HG02763 (cell line): ENCODE data around the gene PEX26.
A peak's percentile ranks its signal among the peaks of the same experiment; 100 is the strongest.
"Not testable (repeated sequence)": the region's sequence is repeated elsewhere in the genome, so short reads cannot be mapped to it uniquely, and the experiment has no call there.

Source experiments
- ATAC-seq: cut with Tn5 transposase; IDR thresholded peaks from one replicate; pipeline ENCODE4 v1.9.1; 2021; ENCODE audit warnings: mild to moderate bottlenecking, moderate library complexity; ENCODE audit not compliant: unreplicated experiment

PEX26 gene

DNA sequence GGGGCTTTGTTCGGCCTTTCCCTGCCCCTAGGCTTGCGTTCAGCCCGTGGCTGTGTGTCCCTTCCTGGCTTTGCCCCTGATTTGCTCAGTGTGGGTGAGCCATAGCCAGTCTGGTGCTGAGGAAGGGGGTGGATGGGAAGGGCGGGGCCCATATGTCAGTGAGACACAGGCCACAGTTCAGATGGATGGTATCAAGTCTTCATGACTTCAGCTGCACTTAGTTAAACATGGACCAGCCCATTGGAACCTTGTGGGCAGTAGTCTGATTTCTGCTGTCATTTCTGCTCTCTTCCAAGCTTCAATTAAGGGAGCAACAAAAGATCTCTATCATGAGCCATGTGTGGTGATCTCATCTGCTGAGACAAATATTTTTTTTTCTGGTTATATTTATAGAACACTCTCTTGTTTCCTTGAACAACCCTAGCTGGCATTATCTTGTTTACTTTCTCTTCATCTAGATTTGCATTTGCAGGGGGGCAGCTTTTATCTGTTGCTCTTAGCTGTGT is 21.6 kb upstream of the PEX26 start:
- no peak for ATAC-seq

DNA sequence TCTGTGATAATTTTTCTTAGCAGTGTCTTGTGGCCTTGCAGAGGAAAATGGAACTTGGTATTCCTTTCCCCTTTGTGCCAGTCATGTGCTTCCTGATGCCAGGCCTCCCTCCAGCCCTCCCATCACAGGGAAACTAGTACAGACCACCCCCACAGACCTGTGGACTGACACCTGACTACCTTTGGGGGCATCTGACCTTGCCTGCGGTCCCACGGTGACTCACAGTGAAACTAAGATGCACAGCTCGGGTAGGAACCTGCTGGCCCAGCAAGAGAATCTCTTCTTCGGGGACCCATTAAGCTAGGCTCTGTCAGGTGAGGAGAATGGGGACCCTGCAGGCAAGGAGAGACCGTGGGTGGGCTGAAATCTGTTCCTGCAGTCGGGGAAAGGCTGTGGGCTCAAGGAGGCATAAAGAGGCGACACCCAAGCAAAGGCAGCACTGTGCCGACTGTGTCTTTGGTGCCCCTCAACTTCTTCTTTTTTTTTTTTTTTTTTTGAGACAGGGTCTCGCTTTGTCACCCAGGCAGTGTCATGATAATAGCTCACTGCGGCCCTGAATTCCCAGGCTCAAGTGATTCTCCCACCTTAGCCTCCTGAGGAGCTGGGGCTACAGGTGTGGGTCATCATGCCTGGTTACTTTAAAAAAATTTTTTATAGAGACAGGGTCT is 20.8 kb upstream of the PEX26 start:
- ATAC-seq, result peak; percentile 59

DNA sequence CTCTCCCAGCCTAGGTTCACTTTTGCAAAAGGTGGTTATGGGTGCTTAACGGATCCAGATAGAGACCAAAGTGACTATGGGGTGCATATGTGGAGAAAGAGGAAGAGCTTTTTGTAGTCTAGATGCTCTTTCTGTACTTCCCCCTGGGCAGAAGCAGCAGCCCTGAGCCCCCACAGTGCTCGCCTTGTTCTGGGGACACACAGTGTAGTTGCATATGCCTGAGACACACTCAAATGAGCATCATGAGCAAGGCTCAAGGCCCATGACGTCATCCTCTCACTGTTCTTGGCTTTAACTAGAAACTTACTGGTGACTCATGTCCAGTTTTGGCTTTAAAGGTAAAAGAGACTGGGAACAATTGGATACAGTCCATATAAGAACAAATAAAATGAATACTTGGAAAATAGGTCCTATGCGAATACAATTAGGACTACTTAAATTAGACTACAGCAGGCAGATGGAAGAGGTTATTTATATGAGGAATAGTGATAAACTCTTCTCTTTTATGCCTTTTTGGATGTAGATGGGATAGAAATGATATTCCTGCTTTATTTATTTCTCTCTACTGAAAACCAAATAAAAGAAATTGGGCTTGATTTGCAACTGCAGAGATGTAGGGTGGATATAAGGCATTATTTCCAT is 20.1 kb upstream of the PEX26 start:
- ATAC-seq, result peak; percentile 41

DNA sequence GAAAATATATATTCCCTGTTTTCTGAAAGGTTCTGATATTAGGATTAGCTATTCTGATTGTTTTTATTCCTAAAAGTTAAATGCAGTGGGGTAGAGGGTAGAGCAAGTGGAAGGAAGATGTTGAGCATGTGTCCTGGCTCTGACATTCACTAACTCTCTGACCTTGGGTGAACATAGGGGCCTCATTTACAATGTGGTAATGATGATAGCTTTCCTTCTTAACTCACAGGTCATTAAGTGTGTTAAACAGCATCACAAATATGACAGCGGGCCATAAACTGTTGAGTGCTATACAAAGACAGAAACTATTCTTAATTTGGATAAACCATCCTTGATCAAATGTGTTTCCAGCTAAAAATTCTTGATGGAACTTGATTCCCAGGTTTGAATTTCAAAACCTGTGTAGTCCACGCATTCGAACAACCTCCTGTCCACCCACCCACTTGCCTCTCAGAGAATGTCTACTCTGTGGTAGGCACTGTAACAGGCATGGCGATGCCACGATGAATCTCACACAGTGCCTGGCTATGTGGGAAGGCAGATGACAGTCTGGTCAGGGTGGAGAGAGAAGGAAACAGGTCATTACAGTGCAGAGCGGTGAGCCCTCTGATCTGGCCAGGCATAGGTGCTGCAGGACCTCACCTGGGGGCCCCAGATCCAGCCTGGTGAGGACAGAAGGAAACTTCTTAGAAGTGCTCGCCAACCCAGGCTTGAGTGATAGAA is 19.3 kb upstream of the PEX26 start:
- no peak for ATAC-seq

GRCh38 chr22:18059094-18059417 is 18.7 kb upstream of the PEX26 start:
- ATAC-seq, result no peak

- ATAC-seq, result no peak
These were observed 18.3 kb upstream of the PEX26 start for GRCh38 chr22:18059473-18059872.

GRCh38 chr22:18059991-18060390 is 17.8 kb upstream of the PEX26 start:
- no peak for ATAC-seq

- ATAC-seq, result no peak
These were observed 16.9 kb upstream of the PEX26 start for GRCh38 chr22:18060646-18061620.

DNA sequence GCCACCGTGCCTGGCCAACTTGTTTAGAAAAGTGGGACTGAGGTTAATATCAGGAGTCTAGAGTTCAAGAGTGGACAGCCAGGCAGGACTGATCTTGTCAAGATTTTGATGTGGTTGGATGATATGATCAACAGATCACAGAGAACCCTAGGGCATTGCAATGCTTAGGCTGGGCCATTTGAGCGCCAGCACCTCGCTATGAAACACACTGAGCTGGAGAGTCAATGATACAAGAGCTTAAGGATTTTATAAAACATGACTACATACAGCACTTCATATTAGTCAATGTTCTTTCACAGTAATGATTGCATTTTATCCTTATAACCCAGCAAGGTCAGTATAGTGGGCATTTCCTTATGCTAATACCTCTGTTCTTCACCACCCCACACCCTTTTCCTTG is 15.4 kb upstream of the PEX26 start:
- ATAC-seq, result no peak

DNA sequence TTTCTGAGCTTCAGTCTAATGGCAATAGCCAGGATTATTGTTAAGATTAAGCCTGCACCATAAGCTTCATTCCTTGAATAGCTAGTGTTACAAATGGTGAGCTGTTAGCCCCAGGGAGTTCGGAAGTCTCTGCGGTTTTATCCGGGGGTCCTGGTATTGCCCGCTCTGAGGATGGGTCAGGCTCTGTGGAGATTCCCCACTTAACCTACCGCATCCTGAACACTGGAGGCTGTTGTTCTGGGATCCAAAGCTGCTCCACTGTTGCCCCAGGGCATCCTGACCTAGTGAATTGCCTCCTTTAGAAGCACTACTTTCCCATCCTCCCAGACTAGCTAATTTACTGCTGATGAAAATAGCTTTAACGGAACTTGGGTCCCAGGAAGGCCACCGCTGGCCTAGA is 14.5 kb upstream of the PEX26 start:
- ATAC-seq, result no peak

DNA sequence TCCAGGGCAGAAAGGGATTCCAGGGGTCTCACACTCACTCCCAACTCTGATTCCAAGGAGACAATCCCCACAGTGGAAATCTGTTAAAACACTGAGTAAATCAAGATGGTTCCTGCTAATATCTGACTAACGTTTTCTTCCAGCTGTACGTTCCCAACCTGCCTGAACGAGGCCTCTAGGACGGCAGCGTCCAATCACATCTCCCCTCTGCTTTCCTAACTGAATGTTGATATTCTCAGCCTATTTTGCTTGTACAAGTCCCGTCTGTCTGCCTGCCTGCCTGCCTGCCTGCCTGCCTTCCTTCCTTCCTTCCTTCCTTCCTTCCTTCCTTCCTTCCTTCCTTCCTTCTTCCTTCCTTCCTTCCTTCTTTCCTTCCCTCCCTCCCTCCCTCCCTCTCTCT is 14.1 kb upstream of the PEX26 start:
- ATAC-seq, result not testable (repeated sequence)

DNA sequence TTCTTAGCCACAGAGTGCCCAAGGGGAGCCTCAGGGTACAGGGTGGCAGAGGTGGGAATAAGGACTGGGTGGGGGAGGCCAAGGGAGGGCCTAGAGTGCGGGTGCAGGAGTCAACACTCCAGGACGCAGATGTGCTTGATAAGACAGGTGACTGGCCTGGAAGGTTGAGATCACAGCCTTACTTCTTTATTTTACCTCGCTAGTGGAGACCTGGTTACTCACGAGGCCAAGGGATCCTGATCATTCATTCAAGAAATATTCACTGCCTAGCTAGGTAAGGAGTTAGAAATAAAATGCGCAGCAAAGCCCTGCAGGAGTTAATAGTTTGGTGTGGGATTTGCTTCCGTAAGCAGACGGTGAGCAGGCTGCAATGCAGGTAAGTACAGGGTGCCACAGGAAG is 13.2 kb upstream of the PEX26 start:
- ATAC-seq, result no peak

GRCh38 chr22:18065256-18065655 is 12.5 kb upstream of the PEX26 start:
- ATAC-seq, result no peak

DNA sequence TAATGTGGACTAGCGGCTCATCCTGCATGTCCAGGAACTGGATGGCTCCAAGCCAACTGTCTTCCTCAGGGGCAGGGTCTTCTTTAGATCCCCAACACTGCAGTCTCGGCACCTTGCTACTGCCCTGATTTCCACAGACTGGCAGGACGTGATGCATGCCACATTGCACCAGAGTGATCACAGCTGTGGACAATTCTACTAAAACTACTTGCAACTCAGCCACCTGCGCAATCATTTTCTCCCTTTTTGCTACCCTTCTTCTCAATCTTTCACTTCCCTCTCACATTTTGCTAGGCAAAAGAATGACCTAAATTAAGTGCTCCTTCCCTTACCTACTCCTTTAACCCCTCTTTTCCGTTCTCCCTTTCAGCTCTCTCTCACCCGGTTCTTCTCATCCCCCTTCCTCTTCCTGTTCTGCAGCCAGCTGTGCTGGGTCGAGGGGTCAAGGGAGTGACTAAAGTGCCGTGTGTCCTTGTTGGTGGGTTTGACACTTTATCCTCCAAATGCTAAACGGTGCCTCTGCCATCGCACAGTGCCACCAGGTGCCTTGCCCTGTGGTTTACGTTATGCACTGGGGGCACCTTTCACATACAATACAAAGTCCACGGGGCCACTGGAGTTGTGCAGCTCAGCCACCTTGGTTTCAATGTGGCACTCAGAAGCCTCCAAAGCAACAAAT is 11.5 kb upstream of the PEX26 start:
- no peak for ATAC-seq

DNA sequence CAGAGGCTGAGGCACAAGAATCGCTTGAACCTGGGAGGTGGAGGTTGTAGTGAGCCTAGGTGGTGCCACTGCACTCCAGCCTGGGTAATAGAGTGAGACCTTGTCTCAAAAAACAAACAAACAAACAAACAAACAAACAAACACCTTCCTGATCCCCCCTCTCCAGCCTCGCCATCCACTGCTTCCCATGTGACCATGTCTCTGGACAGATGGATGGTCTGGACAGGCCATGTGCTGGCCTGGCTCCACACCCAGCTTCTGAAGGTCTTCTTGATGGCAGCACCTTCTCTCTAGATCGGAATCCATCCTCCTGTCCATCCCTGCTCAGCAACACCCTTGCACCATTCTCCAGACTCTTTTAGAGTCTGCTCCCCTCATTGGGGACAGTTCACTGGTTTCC is 10.7 kb upstream of the PEX26 start:
- no peak for ATAC-seq

- no peak for ATAC-seq
These were observed 10.0 kb upstream of the PEX26 start for GRCh38 chr22:18067548-18068341.

DNA sequence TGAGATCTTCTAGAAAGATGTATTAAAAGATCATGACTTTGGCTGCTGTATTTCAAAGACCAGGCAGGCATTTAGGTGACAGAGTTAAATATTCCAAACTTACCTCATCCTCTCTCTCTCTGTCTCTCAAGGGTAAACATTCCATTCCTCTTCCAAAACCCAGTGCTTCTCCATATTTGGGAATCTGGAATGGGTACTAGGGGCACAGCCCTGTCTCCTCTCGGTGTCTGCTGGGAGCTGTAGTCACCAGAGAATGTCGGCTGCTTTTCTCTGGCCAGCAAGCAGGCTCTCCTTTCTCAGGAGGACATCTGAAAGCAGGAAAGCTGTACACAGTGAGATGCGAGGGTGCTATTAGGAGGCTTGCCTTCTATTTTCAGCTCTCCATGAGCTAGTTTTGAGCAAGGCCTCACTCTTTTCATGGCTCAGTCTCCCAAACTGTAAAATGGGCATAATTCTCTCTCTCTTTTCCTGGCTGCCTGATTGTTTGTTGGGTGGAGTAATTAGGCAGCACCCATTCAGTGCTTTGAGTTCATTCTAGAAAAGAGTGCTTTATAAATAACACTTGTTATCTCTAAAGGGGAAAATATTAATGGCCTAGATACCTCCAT is 9.3 kb upstream of the PEX26 start:
- no peak for ATAC-seq

DNA sequence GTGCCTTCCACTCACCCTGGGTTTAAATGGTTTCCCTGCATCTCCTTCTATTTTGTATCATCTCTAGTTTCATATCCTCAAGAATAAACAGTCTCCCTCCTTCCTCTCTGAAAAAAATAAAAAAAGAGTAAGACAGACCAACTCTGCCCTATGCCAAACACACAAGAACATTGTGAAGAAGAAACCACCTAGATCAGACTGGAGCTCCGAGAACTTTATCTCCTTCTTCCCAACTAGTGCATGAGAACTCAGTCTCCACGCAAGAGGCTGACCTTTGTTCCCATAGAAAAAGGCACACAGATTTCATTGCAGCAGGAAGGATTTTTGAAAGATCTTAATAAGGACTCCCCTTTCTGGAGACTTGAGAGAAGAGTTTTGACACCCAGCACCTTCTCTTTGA is 8.7 kb upstream of the PEX26 start:
- ATAC-seq, result no peak

DNA sequence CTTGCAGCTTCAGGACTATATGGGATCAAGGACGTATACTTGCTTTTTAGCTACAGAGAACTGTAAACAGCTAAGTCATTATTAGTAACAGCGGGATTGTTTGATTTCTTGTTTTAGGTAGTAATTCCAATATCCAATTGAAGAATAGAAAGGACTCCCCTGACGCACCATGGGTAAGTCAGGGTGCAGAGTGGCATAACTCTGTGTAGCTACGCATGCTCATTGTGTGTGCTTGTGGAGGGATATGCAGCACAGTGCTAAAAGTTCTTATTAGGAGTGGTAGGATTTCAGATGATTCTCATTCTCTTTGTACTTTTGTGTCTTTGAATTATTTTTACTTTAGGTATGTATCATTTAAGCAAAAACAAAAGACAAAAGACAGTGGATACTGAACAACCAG is 7.7 kb upstream of the PEX26 start:
- no peak for ATAC-seq
